Endometrium (tissue), 2 donors: ENCODE data around the gene RGS7.
"Not testable (repeated sequence)": the region's sequence is repeated elsewhere in the genome, so short reads cannot be mapped to it uniquely, and the experiment has no call there.

ENCODE experiments used
- FAIRE-seq: peaks from 2 replicates; lab custom pipeline; 2012; peaks lifted over from hg19 to GRCh38; lab: Jason Lieb, UNC
- donor health status: control.
- donor health status: control.

RGS7 gene

DNA sequence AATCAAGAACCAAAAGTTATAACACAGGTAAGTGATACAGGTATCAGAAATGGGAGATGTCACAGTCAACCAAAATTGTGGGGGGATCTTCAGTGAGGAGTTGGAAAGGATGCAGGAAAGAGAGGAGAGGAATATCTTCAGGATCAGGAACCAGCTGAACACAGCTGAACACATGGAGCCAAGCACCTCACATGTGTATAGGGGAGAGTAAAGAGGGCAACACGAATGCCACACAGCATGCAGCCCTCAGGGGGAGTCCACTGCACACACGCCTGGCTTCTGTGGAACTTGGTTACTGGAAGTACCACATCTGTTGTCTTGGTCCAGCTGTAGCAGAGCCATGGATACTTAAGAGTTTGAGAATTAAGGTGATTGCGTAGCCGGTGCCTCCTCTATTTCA lies 218.8 kb downstream of the RGS7 start:
- FAIRE-seq = no peak

DNA sequence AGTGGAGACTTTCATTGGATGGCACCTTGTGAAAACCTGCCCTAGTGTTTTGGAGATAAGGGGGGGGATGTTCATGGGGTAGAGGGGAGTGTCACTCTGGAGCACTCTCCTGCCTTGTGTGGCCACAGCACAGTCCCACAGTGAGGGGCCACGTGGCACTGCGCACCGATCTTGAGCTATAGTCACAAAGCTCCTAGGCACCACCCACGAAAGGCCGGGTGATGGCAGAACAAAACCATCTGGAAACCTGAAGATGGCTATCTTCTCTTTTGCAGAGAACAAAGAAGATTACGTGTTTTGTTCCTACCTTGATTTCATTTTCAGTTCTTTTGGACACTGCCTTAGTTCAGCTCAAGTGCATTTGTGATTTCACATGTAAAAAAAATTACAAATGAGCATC lies 220.6 kb downstream of the RGS7 start:
- no peak for FAIRE-seq

DNA sequence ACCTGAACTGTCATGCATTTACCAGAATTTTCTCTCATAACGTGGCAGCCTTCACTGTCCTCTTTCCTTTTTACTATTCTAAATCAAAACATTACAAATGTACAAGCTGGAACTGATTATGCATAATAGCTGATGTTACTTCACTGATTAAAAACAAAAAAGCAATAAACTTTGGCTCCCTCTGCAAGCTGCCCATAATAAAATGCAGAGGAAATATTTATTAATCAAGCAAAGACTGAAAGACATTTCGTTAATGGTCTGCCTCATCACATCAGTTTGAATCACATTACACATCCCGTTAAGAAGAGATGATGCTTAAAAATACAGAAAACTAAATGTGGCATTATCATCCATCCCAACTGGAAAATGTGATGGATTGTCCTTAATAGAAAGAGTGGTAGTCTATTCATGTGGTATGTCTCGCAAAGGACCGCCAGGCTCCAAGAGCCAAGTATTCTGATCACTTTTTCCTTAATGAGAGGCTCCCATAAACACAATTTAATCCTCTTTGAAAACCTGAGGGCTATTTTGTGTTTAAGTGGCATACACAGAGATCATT lies 225.3 kb downstream of the RGS7 start:
- peak; percentile 85 for FAIRE-seq

DNA sequence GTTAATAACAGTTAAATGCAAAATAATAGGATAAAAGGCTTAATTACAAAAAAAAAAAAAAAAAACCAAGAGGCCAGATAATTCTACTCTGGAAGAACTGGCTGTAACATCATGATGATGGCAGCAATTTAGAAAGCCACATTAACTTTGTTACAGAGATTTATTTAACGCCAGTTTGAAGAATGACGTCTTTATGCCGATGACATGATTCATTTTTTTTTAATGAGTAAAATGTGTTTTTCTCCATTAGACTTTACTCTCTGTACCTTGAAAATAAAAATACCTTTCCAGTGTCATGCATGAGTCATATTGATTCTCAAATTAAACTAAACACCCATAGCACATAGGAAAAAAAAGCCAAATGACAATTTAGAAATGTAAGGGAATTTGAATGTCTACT lies 226.1 kb downstream of the RGS7 start:
- no peak for FAIRE-seq

GRCh38 chr1:241129207-241129960 lies 227.6 kb downstream of the RGS7 start:
- FAIRE-seq = no peak

- FAIRE-seq = peak; percentile 63
Measured at GRCh38 chr1:241125286-241125685, 231.7 kb downstream of the RGS7 start.

DNA sequence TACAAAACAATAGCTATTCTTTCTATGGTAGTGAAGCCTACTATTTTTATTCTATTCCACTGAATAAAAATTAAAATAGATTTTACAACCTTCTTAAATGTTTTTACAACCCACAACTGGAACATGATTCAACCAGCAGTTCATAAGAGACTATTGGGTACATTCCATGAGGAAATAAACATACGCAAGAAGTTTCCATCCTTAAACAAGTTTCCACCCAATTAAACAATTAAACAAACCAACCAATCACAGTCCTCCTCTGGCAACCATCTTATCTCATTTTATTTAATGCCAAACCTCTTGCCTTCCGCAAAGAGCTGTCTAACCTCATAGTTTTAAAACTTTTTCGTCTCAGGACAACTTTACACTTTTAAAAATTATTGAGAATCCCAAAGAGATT lies 239.0 kb downstream of the RGS7 start:
- peak; percentile 15 for FAIRE-seq

DNA sequence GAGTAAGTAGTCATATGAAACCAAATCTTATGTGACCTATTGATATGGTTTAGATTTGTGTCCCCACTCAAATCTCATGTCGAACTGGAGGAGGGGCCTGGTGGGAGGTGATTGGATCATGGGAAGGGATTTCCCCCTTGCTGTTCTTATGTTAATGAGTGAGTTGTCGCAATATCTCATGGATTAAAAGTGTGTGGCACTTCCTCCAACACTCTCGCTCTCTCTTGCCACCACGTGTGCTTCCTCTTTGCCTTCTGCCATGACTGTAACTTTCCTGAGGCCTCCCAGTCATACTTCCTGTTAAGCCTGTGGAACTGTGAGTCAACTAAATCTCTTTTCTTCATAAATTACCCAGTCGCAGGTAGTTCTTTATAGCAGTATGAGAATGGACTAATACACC lies 241.2 kb downstream of the RGS7 start:
- no peak for FAIRE-seq

DNA sequence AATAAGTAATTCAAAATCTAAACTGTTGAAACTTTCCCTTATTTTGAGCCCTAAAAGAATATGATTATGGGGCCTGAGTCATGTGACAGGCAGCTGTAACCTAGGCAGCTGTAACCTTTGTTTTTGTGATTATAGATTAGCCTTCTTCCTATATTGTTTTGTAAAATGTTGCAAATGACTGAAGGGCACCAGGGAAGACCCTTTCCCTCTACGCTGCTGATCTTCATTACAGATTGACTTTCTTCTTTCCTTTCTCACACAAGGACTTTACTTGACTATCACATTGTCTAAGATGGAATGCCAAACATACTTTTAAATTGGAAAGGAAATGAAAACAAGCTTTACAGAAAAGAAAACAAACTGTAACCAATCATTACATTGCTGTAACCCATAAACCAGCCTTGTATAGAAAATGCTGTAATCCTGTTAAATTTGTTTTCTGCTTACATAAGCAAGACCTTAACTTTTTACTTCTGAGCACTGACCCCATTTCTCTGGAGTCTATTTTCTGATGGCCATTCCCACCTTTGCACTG lies 242.2 kb downstream of the RGS7 start:
- FAIRE-seq = no peak

GRCh38 chr1:241113557-241113956 lies 243.4 kb downstream of the RGS7 start:
- no peak for FAIRE-seq

DNA sequence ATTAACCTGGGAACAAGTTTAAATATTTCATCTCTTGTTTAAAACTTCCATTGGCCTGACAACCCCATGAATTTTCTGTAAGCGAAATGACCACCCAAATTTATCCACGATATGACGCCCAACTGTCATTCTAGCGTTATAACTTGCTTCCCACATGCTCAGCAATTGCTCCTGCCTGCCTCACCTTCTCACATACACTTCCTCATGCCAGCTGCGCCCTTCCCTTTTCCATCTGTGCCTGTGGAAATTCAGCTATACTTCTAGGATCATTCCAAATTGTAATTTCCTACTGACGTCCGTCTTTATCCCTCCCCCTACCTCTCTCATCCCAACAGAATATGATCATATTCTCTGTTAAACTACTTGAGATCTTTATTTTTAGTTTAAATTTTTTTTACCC lies 248.0 kb downstream of the RGS7 start:
- FAIRE-seq = no peak

DNA sequence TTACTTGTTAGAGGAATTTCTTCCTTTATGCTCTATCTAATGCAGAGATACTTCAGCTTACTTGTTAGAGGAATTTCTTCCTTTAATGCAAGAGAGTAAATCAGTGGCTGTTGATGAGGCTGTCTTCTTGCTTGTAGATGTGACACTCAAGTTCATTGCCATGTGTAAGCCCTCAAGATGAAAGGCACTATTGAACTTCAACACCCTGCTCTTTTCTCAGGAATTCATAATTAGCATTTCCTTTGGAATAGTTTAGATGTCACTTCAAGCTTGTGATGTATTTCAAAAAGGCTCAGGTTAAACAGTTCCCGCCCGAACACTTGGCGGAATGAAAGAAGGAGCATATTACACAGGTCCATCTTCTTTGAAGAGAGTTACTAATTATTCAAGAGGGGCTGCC lies 251.9 kb downstream of the RGS7 start:
- no peak for FAIRE-seq

- FAIRE-seq = no peak
Measured at GRCh38 chr1:241102664-241103063, 254.3 kb downstream of the RGS7 start.

DNA sequence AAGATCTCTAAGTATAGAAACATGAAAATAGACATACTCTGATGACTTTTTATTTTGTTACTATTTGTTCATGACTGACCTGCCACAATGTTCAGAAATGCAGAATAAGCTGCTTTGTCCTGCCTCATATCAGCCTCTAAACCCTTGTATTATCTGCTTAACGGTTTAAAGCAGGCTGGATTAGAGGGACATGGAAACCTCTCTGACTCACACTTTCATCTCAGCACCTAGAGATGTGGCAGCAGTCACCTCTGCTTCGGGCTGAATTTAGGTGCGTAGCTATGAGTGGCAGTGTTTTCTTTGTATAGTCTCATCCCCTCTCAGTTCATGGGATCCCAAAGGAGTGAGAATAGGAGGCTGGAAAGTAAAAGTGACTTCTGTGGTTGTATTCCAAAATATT lies 255.4 kb downstream of the RGS7 start:
- FAIRE-seq = no peak

- FAIRE-seq = no peak
Measured at GRCh38 chr1:241097479-241097878, 259.5 kb downstream of the RGS7 start.

GRCh38 chr1:241096982-241097381 lies 260.0 kb downstream of the RGS7 start:
- FAIRE-seq = no peak

DNA sequence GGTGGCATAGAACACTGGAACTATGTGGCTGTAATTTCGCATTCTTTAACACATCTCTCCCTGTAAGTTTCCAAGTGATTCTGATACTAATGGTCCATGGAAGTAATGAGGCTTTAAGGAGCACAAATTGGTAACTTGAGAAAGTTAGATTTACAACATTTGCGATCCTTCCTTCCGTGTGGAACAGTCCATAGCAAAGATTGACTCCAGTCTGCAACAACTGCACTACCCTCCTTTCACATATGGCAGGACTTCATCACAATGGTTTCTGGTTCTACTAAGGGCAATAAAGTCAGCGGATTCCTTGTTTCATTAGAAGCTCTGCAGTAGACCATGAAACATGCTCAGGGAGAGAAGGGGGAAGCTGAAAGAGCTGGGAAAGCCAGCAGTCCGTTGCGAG lies 261.2 kb downstream of the RGS7 start:
- no peak for FAIRE-seq

DNA sequence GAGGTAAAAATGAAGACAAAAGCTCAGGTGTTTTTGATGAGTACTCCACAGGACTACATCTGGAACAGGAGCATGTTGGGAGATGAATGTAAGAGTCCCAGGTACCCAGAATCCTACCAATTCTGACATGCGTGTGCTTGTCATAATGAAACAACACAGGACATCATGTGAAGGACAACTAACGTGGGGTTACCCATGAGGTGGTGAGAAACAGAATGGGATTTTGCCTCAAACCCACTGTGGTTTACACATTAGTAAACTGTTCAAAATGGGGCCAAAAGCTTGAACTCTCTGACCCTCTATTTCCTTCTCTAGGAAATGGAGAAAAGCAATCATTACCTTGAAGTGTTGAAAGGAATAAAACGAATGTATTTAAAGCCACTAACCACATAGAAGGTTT lies 266.2 kb downstream of the RGS7 start:
- FAIRE-seq = no peak

- not testable (repeated sequence) for FAIRE-seq
Measured at GRCh38 chr1:241089066-241089465, 267.9 kb downstream of the RGS7 start.

GRCh38 chr1:241088075-241088474 lies 268.9 kb downstream of the RGS7 start:
- not testable (repeated sequence) for FAIRE-seq

DNA sequence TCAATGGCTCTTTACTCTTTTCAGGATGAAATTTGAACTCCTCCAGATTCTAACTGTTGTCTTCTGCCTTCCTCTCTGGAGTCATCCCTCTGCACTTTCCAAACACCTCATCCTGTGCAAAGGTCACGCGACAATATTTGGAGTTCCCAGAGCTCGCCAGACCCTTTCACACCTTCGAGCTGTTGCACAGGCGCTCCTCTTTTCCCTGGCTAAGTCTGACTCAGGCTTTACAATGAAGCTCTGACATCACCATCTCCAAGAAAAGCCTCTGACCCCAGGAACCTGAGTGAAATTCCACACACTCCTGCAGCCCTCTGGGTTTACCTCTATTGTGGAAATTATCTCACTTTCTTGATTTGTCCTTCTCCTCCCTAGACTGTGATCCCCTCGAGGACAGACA lies 270.3 kb downstream of the RGS7 start:
- no peak for FAIRE-seq

DNA sequence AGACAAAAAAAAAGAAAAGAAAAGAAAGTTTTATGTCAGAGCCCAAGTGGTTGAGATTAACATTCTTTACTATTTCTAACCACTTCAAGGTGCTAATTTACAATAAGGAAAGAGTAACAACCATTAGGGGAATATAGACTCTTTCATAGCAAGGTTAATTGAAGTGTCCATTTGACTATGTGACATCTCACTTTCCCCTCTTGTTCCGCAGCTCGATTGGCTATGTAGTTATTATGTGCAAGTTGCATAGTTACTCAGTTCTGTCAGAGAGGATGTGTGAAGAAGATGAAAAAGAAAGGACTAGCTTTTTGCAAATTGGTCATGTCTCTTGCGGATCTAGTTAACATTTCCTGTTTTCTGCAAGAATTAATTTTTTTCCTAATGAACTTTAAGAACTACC lies 273.7 kb downstream of the RGS7 start:
- no peak for FAIRE-seq

DNA sequence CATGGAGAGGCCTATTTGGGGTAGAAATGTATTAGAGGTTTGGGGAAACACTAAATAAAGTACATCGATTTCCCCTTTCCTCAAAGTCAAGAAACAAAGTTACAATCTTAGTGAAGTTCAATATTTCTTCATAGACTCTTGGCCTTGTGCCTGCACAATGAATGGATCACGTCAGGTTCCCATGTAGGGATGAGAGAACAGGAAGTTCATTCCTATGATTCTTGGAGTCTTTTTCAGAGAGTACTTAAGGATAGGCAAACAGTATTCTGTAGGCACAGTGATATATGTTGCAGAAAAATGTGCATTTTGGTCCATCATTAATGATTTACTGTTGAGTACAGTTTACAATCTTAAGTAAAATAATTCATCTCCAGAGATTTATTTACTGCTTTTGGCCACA lies 275.5 kb downstream of the RGS7 start:
- no peak for FAIRE-seq

DNA sequence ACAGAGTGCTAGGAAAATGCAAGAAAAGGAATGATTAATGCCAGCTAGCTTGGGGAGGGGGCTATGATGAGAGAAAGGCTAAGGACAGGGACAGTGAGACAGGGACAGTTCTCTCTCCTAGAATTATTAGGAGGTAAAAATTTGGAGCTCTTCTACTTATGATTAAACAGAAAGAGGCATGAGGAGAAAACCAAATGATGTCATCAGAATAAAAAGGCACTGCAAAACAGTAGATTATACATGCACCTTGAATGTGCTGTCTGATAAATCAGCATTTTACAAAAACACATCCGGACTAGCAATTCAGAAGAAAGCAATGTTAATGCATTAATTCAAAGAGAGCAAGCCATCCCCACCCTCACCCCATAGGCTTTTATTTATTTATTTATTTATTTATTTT lies 277.5 kb downstream of the RGS7 start:
- no peak for FAIRE-seq
